Psoas muscle (tissue), 8 donors: ENCODE results near the gene PKD1. TPM values are rescaled to one million over a fixed set of nuclear protein-coding genes. Genes with fewer than 3 reads are reported as not detected.
A peak's percentile ranks its signal among the peaks of the same experiment; 100 is the strongest.

Experiments
- ATAC-seq, 4 donors: fragments of 200-7000 bp; cut with Tn5 transposase; one replicate each; pipeline ENCODE4 v1.9.1; 2020; ENCODE audit warnings: moderate library complexity in 3 of 4, mild to moderate bottlenecking in 2 of 4
- DNase-seq, 2 donors: peaks; one replicate each; pipeline ENCODE4 v3.0.0-alpha.2; 2020
- H3K27ac ChIP-seq: fragments of 200-600 bp; one replicate; pipeline ENCODE4 v1.8.0; 2022
- H3K27me3 ChIP-seq, 3 donors: fragments of 200-600 bp in 1 of 3; one replicate each; pipeline versions ENCODE4 v1.6.1 to v1.8.0; 2013 to 2022; ENCODE audit warnings: low read length in 2 of 3, mild to moderate bottlenecking in 2 of 3, moderate library complexity in 1 of 3; ENCODE audit not compliant: insufficient read depth in 3 of 3
- H3K36me3 ChIP-seq, 2 donors: fragments of 200-600 bp in 1 of 2; one replicate each; pipeline versions ENCODE4 v1.6.1 to v1.8.0; 2013 to 2022; ENCODE audit warnings: low read depth in 1 of 2, mild to moderate bottlenecking in 1 of 2, moderate library complexity in 1 of 2; ENCODE audit not compliant: insufficient read depth in 1 of 2
- H3K4me1 ChIP-seq: fragments of 200-600 bp; one replicate; pipeline ENCODE4 v1.8.0; 2022
- H3K4me3 ChIP-seq: fragments of 200-600 bp; one replicate; pipeline ENCODE4 v1.8.0; 2022; ENCODE audit warnings: mild to moderate bottlenecking
- H3K9me3 ChIP-seq: fragments of 200-600 bp; one replicate; pipeline ENCODE4 v1.8.0; 2022
- CTCF ChIP-seq: fragments of 200-600 bp; IDR thresholded peaks from one replicate; pipeline ENCODE4 v1.8.0; 2022; ENCODE audit warnings: antibody characterized with exemption
- WGBS, 3 donors: extraction: QIAGEN DNeasy Blood & Tissue Kit; methylation state at CpG; one replicate each; pipeline versions ENCODE4 v1.1.6 to v1.1.7; 2013; 5-methylcytosine and 5-hydroxymethylcytosine counted together
- intact Hi-C, 2 donors: fragments of 100-400 bp; cut with DNase I; formaldehyde crosslinking; loops; one replicate each; pipeline versions ENCODE4 v1.11.0 to v1.14.2; 2022
- polyA plus RNA-seq, 3 donors: library from polyadenylated mRNA; stranded (reverse); fragments of 200-250 nt; gene quantifications; one replicate each; pipeline ENCODE4 v1.2.3, GENCODE V29; 2013
- total RNA-seq, 4 donors: library from RNA; stranded (reverse); fragmentation: NEBNext Ultra II Directional in 2 of 4; extraction: Animal tissue kit (Norgen Biotek cat#: 25700) in 2 of 4; gene quantifications; one replicate each; pipeline versions ENCODE4 v1.2.1 to v1.2.4, GENCODE V29; 2021 to 2023
- donor health status: healthy with polysubstance abuse.
- donor health status: DM: no; HTN: no; CAD: no; lungs with moderate emphysema.
- donor health status: Bipolar disorder and iron deficiency.
- donor health status: healthy.
- donor health status: DM: yes; HTN: yes; CAD: no.
- donor health status: DM: no; HTN: no; CAD: no.
- donor health status: DM: no; HTN: no; CAD: no.
- donor health status: DM: yes; HTN: yes; CAD: no.

PKD1 gene
- total and polyA plus RNA-seq, 7 donors, result 33.9 to 123 (median 74.1) TPM

- no peaks in the 10 kb centered on the region for H3K9me3 ChIP-seq
- H3K4me1 ChIP-seq, result peaks cover 21% of the 10 kb centered on the region
- H3K36me3 ChIP-seq, result peaks cover 0 to 13% of the 10 kb centered on the region in 2 donors
- no peak for TF ChIP-seq CTCF
- intact Hi-C loops, result no loop called here
- WGBS, 3 donors, result 82 to 87% (median 82%) methylated on average over 21 of the region's 21 CpGs
- no peaks in the 10 kb centered on the region for H3K27me3 ChIP-seq
- peak overlapping the region; percentile 80 for H3K4me3 ChIP-seq
- DNase-seq (no peak), ATAC-seq (no peak)
- no peak overlapping the region for H3K27ac ChIP-seq
Observed at GRCh38 chr16:2045965-2046892, 89.5 kb downstream of the PKD1 start.

GRCh38 chr16:2044541-2044940 lies 91.2 kb downstream of the PKD1 start:
- intact Hi-C loops, result no loop called here
- DNase-seq (no peak), ATAC-seq (no peak)
- Histone ChIP-seq H3K4me3 (no peak overlapping the region), H3K9me3 (no peaks in the 10 kb centered on the region), H3K36me3 (no peaks in the 10 kb centered on the region), H3K27me3 (no peaks in the 10 kb centered on the region), H3K27ac (no peak overlapping the region), H3K4me1 (peaks cover 34% of the 10 kb centered on the region)
- no peak for TF ChIP-seq CTCF
- 75 to 77% (median 75%) methylated on average over 22 of the region's 22 CpGs for WGBS, 3 donors

- WGBS, 3 donors, result 68 to 75% (median 72%) methylated on average over 24 to 26 of the region's 26 CpGs
Observed at GRCh38 chr16:2043667-2044451, 91.8 kb downstream of the PKD1 start.

More at GRCh38 chr16:2043667-2044451, 91.8 kb downstream of the PKD1 start:
- Histone ChIP-seq H3K9me3 (no peaks in the 10 kb centered on the region), H3K27me3 (no peaks in the 10 kb centered on the region), H3K4me1 (peaks cover 35% of the 10 kb centered on the region), H3K36me3 (no peaks in the 10 kb centered on the region), H3K27ac (peak overlapping the region; percentile 4), H3K4me3 (peak overlapping the region; percentile 1)
- intact Hi-C loops, result no loop called here
- no peak for ATAC-seq
- no peak for TF ChIP-seq CTCF
- DNase-seq, result peak in 1 of 2 donors; percentile 54
